RPMI8226 (cell line): ENCODE results near the gene ADGRD2.

Experiments
- DNase-seq: peaks from one replicate; pipeline ENCODE4 v3.0.0-alpha.2; 2015

The ADGRD2 gene

DNA sequence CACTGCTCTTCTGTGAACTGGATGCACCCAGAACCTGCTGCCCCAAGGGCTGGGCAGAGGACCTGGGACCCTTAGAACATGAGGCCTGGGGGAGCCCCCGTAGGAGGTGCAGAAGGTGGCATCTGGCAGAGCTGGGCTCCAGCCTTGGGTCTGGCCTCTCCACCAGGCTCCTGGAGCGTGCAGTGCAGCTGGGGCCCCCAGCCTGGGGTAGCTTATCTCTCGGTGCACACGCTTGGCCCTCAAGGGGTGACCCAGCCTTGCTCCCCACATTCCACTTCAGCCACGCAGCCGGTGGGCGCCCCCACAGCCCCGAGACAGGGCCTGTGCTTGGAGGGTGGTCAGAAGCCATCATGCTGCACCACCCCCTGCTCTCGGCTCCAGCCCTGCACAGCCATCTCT, 62.6 kb downstream of the ADGRD2 start:
- DNase-seq = no peak

DNA sequence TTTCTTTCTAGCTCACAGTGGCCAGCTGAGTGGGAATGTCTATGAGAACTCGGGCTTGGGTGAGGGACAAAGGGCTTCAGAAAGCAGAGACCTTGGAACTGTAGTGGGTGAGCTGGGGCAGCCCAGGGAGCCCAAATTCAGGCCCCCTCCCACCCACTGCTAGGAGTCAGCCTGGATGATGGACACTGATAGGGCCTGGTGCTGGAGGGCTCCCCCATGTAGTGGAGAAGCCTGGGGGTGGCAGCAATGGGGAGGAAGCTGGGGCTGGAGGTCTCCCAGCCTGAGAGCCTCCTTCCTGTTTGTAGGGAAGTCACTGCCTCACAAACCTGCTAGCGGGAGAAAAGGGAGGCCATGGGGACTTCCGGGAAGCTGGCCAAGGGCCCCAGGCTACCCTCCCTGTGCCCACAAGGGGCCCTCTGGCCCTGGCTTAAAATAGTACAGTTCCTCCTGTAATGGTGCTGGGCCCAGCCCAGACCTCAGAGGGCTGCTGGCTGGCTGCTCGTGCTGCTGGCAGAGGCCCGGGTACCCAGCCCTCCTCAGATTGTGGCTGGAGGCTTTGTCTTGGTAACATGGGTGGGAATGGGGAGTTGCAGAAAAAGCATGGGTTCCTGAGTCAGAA, 63.2 kb downstream of the ADGRD2 start:
- DNase-seq = peak; percentile 33

DNA sequence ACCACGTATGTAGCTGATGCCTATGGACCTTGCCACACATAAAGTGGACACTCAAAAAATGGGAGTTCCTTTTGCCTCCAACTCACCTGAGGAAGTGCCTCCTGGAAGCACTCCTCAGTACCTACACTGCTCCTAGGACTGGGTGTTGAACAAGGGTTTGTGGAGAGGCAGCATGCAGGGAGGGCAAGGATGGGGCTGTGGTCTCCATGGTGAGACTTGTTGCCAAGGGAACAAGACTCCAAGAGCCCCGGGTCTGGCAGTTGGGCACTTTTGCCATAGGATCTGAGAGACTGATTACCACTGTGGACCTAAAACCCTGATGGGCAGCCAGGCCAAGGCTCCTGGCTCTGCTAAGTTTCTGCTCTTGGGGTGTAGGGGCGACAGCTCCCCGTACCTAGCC, 63.9 kb downstream of the ADGRD2 start:
- no peak for DNase-seq

- no peak for DNase-seq
Observed at GRCh38 chr9:124514874-124515273, 64.6 kb downstream of the ADGRD2 start.

- no peak for DNase-seq
Observed at GRCh38 chr9:124517600-124517999, 67.3 kb downstream of the ADGRD2 start.

DNA sequence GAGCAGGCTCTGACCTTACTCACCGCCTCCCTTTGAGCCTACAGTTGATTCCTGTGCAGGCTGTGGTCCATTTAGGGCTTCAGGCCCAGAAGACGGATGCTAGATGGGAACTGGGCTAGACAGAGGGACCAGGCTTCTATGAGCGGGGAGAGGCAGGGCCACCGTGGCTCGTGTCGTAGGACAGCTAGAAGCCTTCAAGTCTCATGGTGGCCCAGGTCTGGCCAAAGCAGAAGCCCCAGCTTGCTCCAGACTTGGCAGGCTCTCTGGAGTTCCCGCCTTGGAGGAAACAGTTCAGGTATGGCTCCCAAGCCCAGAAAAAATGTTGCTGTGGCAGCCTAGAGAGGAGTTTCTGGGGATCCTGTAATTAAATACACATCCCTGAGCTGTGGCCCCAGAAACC, 67.9 kb downstream of the ADGRD2 start:
- DNase-seq = no peak

DNA sequence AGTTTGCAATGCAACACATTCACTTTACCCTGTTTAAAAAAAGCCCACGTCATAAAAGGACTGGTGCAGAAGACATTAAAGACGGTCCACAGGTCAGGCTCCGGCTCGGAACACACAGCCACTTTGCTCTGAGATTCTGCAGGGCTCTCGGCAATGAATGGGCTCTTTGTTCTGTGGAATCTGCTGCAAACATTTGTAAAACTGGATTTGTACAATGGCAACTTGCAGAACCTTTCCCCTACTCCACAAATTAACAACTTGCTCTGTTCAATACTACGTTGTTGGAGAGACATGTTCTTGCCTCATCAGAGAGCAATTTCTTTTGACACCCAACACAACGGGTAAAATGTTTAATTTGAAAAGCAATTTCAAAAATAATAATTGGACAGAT, 70.0 kb downstream of the ADGRD2 start:
- no peak for DNase-seq

- DNase-seq = no peak
Observed at GRCh38 chr9:124521142-124521541, 70.9 kb downstream of the ADGRD2 start.

DNA sequence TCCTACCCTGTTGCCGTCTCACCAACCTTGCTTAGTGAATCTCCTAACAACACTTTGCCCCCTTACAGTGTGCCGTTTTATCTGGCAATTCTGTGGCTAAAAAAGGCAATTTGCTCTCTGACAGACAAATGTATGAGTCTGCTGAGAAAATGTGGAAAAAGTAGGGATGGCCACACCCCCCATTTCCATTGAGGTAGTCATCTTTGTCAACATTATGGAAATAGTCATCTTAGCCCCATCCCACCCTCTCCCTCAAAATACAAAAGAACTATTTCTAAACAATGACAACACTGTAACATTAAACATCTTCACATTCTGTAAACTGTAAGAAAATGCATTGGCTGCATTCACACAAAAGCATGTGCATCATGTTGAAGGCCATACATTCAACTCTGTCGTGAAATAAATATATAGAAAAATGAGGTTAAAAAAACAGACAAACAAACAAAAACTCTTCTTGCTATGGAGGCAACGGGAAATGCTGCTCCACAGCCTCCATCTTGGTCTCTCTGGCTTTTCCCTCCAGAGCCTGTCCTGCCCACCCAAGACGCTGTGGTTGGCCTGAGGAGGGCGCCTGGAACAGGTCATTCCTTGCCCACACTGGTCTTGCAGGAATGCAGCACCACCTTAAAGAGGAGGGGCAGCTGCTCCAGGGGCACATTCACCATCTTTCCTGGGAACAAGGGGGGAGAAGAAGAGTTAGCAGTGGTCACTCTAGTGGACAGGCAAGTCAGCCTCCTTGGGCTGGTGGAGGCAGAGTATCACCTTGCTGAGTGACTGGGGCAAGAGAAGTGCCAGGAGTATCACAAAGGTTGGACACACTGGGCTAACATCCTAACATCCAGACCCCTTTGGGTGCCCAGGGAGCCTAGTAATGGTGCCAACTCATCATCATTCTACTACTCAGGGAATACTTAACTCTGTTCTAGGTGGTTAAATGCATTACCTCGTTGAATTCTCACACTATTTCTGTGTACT, 72.2 kb downstream of the ADGRD2 start:
- no peak for DNase-seq

DNA sequence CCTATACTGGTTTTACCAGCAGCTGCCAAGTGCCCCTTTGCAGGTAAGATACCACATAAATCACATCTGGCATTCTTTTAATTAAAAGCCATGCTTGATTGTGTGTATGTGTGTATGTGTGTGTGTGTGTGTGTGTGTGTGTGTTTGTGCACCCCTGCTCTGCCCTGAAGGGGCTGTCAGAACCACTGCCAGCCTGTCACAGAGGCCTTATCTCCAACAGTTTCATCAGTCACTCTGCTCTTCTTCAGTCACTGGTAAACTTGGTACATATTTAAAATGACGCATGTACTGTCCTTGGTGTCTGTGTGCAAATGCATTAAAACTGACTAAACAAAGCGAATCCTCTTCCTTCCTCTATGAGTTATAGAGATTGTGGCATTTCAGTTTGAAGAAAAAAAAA, 75.9 kb downstream of the ADGRD2 start:
- no peak for DNase-seq

- no peak for DNase-seq
Observed at GRCh38 chr9:124527781-124528180, 77.5 kb downstream of the ADGRD2 start.
